CD4-positive, alpha-beta T cell treated with Interleukin-15 for 1 hour (primary cell): ENCODE results near the gene CNTN5.

ENCODE experiments used
- DNase-seq: peaks from one replicate; pipeline ENCODE4 v3.0.0-alpha.2; 2020

The CNTN5 gene

DNA sequence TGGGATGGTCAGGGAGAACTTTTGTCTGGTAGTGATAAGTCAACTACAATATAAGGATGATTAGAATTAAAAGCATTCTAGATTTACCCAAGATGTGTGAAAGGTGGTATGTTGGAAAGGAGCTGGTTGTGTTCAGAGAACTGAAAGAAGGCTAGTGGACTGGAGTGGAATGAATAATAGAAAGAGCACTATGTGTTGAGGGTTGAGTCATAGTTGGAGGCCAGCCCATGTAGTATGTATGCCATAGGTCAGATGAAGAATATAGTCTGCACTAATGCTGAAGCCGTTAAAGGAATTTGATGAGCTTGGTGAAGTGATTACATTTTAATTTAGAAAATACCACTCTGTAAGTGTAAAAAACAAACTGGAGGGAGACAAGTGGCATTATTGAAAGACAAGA, 514.1 kb downstream of the CNTN5 start:
- no peak for DNase-seq

DNA sequence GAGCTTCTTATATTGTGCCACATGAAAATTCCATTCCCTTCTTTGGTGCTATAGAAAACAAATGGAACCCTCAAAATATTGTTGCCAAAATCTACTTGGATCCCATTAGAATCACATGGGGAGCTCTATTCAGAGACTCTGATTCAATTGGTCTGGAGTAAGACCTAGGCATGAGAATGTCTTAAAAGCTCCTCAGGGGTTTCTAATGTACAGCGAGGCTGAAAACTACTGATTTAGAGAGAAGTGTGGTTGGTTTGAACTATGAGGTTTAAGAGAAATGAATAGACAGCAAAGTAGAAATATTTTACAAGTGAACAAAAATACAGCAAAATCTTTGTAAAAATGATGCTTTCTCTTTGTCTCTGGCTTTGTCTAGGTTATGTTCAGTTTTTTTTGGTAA, 514.7 kb downstream of the CNTN5 start:
- no peak for DNase-seq

- no peak for DNase-seq
Observed at GRCh38 chr11:99535819-99536218, 515.1 kb downstream of the CNTN5 start.

DNA sequence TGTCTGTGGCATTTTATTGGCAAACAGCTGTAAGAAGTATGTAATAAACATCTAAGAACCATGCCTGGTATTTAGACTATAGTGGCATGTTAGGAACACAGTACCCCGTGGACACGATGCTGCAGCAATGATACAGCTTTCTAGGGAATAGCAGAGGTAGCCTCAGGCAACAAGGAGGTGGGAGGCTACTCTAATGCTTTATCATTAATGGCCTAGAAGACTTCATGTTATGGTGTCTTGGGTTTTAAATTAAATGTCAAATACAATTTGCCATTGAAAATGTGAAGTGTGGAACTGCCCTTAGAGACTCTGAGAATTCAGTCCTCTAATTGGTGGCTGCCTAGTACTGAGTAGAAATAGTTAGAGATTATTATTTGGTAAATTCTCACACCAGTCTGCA, 516.9 kb downstream of the CNTN5 start:
- no peak for DNase-seq

GRCh38 chr11:99545616-99546015, 524.9 kb downstream of the CNTN5 start:
- no peak for DNase-seq

DNA sequence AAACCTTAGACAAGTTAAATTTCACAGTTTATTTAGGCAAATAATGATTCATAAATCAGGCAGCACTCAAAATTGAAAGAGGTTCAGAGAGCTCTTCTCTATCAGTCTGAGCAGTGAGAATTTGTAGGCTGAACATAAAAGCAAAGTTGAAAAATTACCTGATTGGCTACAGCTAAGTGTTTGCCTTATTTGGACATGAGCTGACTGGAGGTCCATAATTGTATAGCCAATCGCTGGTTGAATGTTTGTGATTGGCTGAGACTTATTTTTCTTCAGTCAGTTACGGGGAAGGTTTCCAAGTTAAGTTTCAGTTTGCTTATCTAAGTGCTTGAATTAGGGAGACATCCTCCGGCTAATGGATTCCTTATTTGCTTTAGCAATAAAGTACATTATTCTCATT, 527.5 kb downstream of the CNTN5 start:
- no peak for DNase-seq

- DNase-seq, result no peak
Observed at GRCh38 chr11:99554232-99554903, 533.6 kb downstream of the CNTN5 start.

GRCh38 chr11:99555486-99555885, 534.7 kb downstream of the CNTN5 start:
- no peak for DNase-seq

DNA sequence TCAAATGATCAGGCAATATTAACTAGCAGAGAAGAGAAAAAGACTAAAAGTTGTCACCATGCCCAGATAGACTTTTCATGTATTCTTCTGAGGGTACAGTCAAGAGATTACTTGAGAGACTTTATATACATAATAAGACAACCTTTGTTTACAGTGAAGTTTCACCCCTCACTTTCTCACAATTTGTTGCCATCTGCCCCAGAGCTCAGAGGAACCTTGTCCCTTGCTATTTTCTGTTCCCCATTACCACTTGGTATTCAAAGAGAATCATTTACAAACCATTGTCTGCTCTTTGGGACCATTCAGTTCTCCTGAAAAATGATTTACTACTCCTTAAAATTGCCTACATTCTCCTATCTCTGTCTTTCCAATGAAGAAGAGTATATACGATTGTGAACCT, 544.6 kb downstream of the CNTN5 start:
- DNase-seq, result no peak

DNA sequence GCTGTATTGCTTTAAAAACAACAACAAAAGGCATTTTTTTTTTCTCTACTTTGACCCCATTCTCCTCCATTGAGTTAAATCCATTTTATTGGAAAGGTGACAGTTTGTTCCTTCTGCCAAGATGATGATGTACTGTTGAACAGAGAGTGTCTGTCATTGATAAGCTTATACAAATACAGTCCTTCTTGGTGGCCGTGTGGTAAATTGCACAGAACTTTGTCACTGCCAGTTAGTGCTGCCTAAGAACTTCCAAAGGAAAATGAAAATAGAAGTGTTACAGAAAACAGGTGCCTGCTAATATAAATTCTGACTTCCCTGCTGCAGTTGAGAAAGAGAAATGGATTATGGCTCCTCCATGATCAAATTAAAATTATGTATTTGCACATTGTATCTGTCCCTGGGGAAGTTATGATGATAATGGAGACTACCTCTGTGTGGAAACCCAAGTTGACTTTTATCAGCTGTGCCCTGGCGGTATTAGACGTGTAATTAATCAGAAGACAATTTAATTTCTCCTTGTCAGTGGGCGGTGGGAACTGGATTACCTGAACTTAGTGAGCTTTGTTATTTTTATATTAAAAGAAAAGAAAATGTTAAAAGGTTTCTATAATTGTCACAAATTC, 546.7 kb downstream of the CNTN5 start:
- no peak for DNase-seq

DNA sequence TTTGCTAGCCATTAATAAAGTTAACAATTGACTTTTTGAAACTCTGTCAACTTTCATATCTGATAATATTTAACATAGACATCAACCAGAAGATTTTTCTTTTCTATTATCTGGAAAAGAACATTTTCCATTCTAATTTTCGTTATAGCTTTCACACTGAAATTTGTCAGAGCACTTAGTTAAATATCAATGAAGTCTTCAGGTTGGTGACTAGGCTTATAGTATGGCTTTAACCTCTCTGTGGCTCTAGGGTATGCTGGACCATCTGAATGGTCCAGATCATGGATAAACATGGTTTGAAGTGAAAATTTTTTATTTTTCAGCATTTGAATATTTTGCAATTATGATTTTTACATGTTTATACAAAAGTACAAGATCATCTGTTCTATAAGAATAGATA, 548.1 kb downstream of the CNTN5 start:
- no peak for DNase-seq

GRCh38 chr11:99571094-99571493, 550.3 kb downstream of the CNTN5 start:
- DNase-seq, result no peak

GRCh38 chr11:99584830-99585229, 564.1 kb downstream of the CNTN5 start:
- DNase-seq, result no peak

DNA sequence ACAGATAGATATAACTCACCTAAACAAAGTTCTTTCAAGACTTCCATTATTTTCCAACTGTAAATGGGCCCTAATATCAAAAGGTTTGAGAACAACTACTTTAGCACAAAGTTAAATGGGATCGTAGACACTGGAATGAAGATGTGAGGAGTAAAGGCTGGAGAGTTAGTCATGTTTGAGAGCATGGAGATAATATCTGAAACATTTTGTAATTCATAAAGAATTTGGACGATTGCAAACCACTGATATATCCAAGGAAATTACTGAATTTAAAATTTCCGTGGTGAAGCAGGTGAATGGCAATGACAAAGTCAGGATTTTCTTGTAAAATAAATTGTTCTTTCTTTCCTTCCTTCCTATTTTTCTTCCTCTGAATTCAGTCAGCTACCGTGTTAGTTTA, 564.9 kb downstream of the CNTN5 start:
- DNase-seq, result no peak

GRCh38 chr11:99589771-99590170, 569.0 kb downstream of the CNTN5 start:
- DNase-seq, result no peak

- no peak for DNase-seq
Observed at GRCh38 chr11:99592266-99592665, 571.5 kb downstream of the CNTN5 start.

GRCh38 chr11:99593197-99593596, 572.4 kb downstream of the CNTN5 start:
- no peak for DNase-seq

DNA sequence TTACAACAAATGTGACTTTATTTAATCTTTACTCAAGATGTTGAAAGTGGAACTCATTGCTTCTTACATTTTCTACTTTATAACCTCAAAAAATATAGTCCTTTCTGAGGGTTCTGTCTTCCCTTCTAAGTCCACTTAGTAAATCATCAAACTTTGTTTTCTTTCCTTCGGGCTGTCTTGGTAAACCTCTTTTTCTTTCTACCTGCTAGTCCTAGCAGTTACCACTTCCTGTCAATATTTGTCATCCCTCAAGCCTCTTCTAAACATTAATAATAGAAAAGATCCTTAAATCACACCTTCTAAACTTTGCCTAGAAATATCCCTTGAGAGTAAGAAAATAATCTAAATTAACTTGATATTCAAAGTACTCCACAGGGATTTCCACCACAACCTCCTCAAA, 580.4 kb downstream of the CNTN5 start:
- DNase-seq, result no peak

DNA sequence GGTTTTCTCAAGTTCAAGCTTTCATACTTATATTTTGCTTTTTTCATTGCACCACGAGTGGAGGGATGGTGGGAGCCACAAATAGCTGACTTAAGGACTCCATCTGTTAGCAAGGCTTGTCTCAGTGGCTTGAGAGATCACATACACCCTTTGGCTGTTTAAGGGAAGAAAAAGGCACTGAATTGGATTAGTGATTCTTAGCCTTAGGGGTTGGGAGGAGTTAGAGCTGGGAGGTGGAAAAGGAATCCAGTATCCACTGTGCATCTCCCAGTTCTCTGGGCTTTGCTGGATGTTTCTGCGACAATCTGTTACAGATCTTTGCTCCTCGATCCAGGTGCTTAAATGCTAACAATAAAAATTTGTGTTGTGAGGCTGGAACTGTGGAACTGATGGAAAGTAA, 593.6 kb downstream of the CNTN5 start:
- DNase-seq, result no peak

DNA sequence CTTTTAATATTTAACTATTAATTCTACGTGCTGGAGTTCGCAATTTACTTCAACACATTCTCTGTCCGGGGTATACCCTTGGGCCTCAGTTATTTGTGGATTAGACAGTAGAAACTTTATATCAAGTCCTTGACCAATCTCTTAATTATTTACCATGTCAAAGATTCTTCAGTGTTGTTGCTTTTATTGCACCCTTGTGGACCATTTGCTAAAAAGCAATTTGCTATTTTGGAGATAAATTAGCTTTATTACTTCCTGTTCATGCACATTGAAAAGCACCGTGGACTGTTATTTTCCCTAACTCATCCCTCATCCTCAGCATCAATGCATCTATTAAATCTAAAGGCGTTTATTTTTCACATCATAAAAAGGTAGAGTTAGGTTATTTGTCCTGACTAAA, 609.9 kb downstream of the CNTN5 start:
- DNase-seq, result no peak

DNA sequence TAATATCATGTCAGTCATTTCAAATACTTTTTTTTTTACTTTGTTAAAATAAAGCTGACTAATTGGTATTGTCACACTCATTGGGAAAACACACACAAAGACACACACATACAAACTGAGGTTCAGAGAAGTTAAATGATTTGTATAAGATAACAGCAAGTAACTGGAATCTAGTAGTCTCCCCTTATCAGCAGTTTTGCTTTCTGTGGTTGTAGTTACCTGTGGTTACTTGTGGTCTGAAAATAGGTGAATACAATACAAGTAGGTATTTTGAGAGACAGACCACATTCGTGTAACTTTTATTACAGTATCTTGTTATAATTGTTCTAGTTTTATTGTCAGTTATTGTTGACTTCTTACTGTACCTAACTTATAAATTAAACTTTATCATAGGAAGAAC, 610.9 kb downstream of the CNTN5 start:
- no peak for DNase-seq

- DNase-seq, result no peak
Observed at GRCh38 chr11:99632969-99633368, 612.2 kb downstream of the CNTN5 start.

- DNase-seq, result no peak
Observed at GRCh38 chr11:99634581-99634980, 613.8 kb downstream of the CNTN5 start.

DNA sequence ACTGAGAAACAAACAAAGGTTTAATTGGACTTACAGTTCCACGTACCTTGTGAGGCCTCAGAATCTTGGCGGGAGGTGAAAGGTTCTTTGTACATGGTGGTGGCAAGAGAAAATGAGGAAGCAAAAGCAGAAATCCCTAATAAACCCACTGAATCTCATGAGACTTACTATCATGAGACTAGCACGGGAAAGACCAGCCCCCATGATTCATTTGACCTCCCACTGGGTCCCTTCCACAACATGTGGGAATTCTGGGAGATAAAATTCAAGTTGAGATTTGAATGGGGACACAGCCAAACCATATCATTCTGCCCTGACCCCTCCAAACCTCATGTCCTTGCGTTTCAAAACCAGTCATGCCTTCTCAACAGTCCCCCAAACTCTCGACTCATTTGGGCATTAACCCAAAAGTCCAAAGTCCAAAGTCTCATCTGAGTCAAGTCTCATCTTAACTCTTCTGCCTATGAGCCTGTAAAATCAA, 617.4 kb downstream of the CNTN5 start:
- no peak for DNase-seq

- DNase-seq, result no peak
Observed at GRCh38 chr11:99640671-99641070, 619.9 kb downstream of the CNTN5 start.
